Esophagus squamous epithelium (tissue), 5 donors: Measurements from ENCODE around the gene IQCH. TPM values are rescaled to one million over a fixed set of nuclear protein-coding genes. Genes with fewer than 3 reads are reported as not detected.
A peak's percentile ranks its signal among the peaks of the same experiment; 100 is the strongest.

Experiments used
- DNase-seq: peaks from one replicate; lab custom pipeline; 2025; lab: John Stamatoyannopoulos, UW
- H3K27ac ChIP-seq, 4 donors: fragments of 200-600 bp; sonication (generic); one replicate each; pipeline ENCODE4 v1.5.1; 2016 to 2019; ENCODE audit warnings: mild to moderate bottlenecking in 1 of 4
- H3K27me3 ChIP-seq, 4 donors: fragments of 200-600 bp; sonication (generic); 1 replicate in 3 of 4; 2 replicates in 1 of 4; pipeline versions ENCODE4 v1.5.1 to v1.6.0; 2017 to 2021; ENCODE audit warnings: antibody characterized with exemption in 1 of 4
- H3K36me3 ChIP-seq, 3 donors: fragments of 200-600 bp; sonication (generic); one replicate each; pipeline ENCODE4 v1.5.1; 2016 to 2019
- H3K4me1 ChIP-seq, 3 donors: fragments of 200-600 bp; sonication (generic); one replicate each; pipeline ENCODE4 v1.5.1; 2017 to 2019
- H3K4me3 ChIP-seq, 4 donors: fragments of 200-600 bp; sonication (generic); 1 replicate in 3 of 4; 2 replicates in 1 of 4; pipeline ENCODE4 v1.5.1; 2016 to 2019; ENCODE audit warnings: mild to moderate bottlenecking in 2 of 4, moderate library complexity in 1 of 4
- H3K9me3 ChIP-seq, 3 donors: fragments of 200-600 bp; sonication (generic); one replicate each; pipeline ENCODE4 v1.5.1; 2016 to 2019
- POLR2A ChIP-seq, 4 donors: fragments of 450-650 bp; IDR thresholded peaks; one replicate each; pipeline ENCODE4 v1.6.1; 2017; ENCODE audit warnings: antibody characterized with exemption in 4 of 4, mild to moderate bottlenecking in 4 of 4, moderate library complexity in 3 of 4
- WGBS, 2 donors: methylation state at CpG; one replicate each; pipeline ENCODE4 v1.1.5; 2018; 5-methylcytosine and 5-hydroxymethylcytosine counted together
- intact Hi-C: fragments of 100-400 bp; cut with DNase I; formaldehyde crosslinking; loops from one replicate; pipeline ENCODE4 v1.15.0; 2022
- total RNA-seq, 4 donors: library from RNA; depleted of rRNA; stranded (reverse); fragments of >200 nt; gene quantifications; one replicate each; pipeline ENCODE4 v1.1.0, GENCODE V29; 2016
- TF ChIP-seq, protein P1 (sequence below), 6 experiments: fragments of 450-650 bp in 4 of 6; fragments of 200-600 bp in 2 of 6; sonication (generic) in 2 of 6; IDR thresholded peaks; one replicate each; pipeline ENCODE4 v1.5.1; 2016 to 2019; ENCODE audit warnings: antibody characterized with exemption in 6 of 6, mild to moderate bottlenecking in 4 of 6, moderate library complexity in 4 of 6
- donor health status: DM: yes; HTN: yes; CAD: no.

IQCH gene
- total RNA-seq, 4 donors from 2014 or later: 1.9 to 3.1 (median 3.0) TPM; not detected in 1

- Histone ChIP-seq H3K9me3 (peaks cover 0 to 5% (median 0%) of the 10 kb centered on the region in 3 donors), H3K4me1 (no peaks in the 10 kb centered on the region), H3K27me3 (no peaks in the 10 kb centered on the region), H3K4me3 (no peak overlapping the region), H3K27ac (no peak overlapping the region), H3K36me3 (no peaks in the 10 kb centered on the region)
- no peak for DNase-seq
- TF ChIP-seq POLR2A (IDR thresholded peaks at IDR 0.05): no peak
- TF ChIP-seq, protein P1, sequence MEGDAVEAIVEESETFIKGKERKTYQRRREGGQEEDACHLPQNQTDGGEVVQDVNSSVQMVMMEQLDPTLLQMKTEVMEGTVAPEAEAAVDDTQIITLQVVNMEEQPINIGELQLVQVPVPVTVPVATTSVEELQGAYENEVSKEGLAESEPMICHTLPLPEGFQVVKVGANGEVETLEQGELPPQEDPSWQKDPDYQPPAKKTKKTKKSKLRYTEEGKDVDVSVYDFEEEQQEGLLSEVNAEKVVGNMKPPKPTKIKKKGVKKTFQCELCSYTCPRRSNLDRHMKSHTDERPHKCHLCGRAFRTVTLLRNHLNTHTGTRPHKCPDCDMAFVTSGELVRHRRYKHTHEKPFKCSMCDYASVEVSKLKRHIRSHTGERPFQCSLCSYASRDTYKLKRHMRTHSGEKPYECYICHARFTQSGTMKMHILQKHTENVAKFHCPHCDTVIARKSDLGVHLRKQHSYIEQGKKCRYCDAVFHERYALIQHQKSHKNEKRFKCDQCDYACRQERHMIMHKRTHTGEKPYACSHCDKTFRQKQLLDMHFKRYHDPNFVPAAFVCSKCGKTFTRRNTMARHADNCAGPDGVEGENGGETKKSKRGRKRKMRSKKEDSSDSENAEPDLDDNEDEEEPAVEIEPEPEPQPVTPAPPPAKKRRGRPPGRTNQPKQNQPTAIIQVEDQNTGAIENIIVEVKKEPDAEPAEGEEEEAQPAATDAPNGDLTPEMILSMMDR (IDR thresholded peaks at IDR 0.05): no peak
- intact Hi-C loops: no loop called here
- WGBS, 2 donors: 100% methylated on average over 1 of the region's 1 CpG
Measured at GRCh38 chr15:67290319-67290718, 35.7 kb downstream of the IQCH start.

GRCh38 chr15:67296188-67296587 lies 41.6 kb downstream of the IQCH start:
- DNase-seq: no peak
- Histone ChIP-seq H3K4me3 (no peak overlapping the region), H3K27me3 (no peaks in the 10 kb centered on the region), H3K9me3 (no peaks in the 10 kb centered on the region), H3K27ac (no peak overlapping the region), H3K4me1 (no peaks in the 10 kb centered on the region), H3K36me3 (no peaks in the 10 kb centered on the region)
- TF ChIP-seq POLR2A (IDR thresholded peaks at IDR 0.05): no peak
- TF ChIP-seq, protein P1 (IDR thresholded peaks at IDR 0.05): no peak
- intact Hi-C loops: no loop called here
- 93 to 94% methylated on average over 5 of the region's 5 CpGs for WGBS, 2 donors

DNA sequence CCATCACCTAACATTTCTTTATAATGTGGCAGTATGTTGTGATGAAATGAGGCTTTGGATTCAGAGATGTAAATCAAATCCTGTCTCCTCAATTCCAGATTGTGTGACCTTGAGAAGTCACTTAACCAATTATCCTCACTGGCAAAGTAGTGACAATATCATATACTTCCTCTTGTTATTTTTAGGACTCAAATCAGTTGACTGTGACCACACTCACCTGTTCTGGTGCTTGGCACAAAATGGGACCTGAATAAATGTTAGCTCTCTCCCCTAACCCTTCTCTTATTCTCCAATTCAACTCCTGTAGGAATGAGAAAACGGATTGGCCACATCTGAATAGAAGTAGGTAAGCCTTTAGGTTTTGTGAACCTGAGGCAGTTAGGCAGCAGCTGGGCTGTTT lies 42.1 kb downstream of the IQCH start:
- no peaks in the 10 kb centered on the region for H3K27me3 ChIP-seq
- H3K4me3 ChIP-seq: no peak overlapping the region
- no peaks in the 10 kb centered on the region for H3K36me3 ChIP-seq
- TF ChIP-seq, protein P1 (IDR thresholded peaks at IDR 0.05): no peak
- TF ChIP-seq POLR2A (IDR thresholded peaks at IDR 0.05): no peak
- no peaks in the 10 kb centered on the region for H3K4me1 ChIP-seq
- H3K27ac ChIP-seq: no peak overlapping the region
- 86 to 92% methylated on average over 1 of the region's 1 CpG for WGBS, 2 donors
- intact Hi-C loops: no loop called here
- no peak for DNase-seq
- no peaks in the 10 kb centered on the region for H3K9me3 ChIP-seq

GRCh38 chr15:67300266-67301025 lies 45.9 kb downstream of the IQCH start:
- Histone ChIP-seq H3K4me3 (no peak overlapping the region), H3K36me3 (no peaks in the 10 kb centered on the region), H3K27ac (no peak overlapping the region), H3K4me1 (peaks cover 0 to 2% (median 0%) of the 10 kb centered on the region in 3 donors), H3K27me3 (no peaks in the 10 kb centered on the region), H3K9me3 (no peaks in the 10 kb centered on the region)
- WGBS, 2 donors: 71 to 81% methylated on average over 2 of the region's 2 CpGs
- DNase-seq: no peak
- intact Hi-C loops: no loop called here
- TF ChIP-seq, protein P1 (IDR thresholded peaks at IDR 0.05): no peak
- no peak for TF ChIP-seq POLR2A (IDR thresholded peaks at IDR 0.05)

GRCh38 chr15:67303490-67304363 lies 49.1 kb downstream of the IQCH start:
- Histone ChIP-seq H3K36me3 (no peaks in the 10 kb centered on the region), H3K27me3 (no peaks in the 10 kb centered on the region), H3K27ac (no peak overlapping the region), H3K4me3 (no peak overlapping the region), H3K4me1 (peaks cover 0 to 19% (median 0%) of the 10 kb centered on the region in 3 donors), H3K9me3 (no peaks in the 10 kb centered on the region)
- intact Hi-C loops: no loop called here
- WGBS, 2 donors: 58 to 73% methylated on average over 4 of the region's 4 CpGs
- TF ChIP-seq, protein P1 (IDR thresholded peaks at IDR 0.05): peak in 5 of 6 experiments; percentile 38 to 69 (median 54)
- TF ChIP-seq POLR2A (IDR thresholded peaks at IDR 0.05): no peak
- no peak for DNase-seq
